Sigmoid colon (tissue), 3 donors: ENCODE measurements around the gene MSLN.
"Not testable (repeated sequence)": the region's sequence is repeated elsewhere in the genome, so short reads cannot be mapped to it uniquely, and the experiment has no call there.

Experiments used
- POLR2A ChIP-seq, 2 donors: fragments of 450-650 bp; IDR thresholded peaks; one replicate each; pipeline ENCODE4 v1.6.1; 2016; ENCODE audit warnings: antibody characterized with exemption in 2 of 2, mild to moderate bottlenecking in 2 of 2, moderate library complexity in 2 of 2
- TF ChIP-seq, protein P1 (sequence below), 4 experiments: fragments of 450-650 bp in 3 of 4; fragments of 200-600 bp in 1 of 4; IDR thresholded peaks; one replicate each; pipeline ENCODE4 v1.5.1; 2016 to 2019; ENCODE audit warnings: antibody characterized with exemption in 4 of 4, mild to moderate bottlenecking in 3 of 4, moderate library complexity in 2 of 4

DNA sequence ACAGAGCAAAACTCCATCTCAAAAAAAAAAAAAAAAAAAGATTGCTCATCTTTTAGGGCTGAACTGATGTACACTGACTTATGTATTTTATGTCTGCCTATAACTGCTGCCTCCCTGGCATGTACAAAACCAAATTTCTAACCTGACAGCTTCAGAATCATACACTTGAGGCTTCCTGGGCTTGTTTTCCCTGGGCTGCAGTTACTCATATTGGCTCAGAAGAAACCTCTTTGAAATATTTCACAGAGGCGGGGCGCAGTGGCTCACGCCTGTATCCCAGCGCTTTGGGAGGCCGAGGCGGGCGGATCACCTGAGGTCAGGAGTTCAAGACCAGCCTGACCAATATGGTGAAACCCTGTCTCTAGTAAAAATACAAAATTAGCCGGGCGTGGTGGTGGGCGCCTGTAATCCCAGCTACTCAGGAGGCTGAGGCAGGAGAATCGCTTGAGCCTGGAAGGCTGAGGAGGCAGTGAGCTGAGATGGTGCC is 6.4 kb upstream of the MSLN start:
- TF ChIP-seq, protein P1, sequence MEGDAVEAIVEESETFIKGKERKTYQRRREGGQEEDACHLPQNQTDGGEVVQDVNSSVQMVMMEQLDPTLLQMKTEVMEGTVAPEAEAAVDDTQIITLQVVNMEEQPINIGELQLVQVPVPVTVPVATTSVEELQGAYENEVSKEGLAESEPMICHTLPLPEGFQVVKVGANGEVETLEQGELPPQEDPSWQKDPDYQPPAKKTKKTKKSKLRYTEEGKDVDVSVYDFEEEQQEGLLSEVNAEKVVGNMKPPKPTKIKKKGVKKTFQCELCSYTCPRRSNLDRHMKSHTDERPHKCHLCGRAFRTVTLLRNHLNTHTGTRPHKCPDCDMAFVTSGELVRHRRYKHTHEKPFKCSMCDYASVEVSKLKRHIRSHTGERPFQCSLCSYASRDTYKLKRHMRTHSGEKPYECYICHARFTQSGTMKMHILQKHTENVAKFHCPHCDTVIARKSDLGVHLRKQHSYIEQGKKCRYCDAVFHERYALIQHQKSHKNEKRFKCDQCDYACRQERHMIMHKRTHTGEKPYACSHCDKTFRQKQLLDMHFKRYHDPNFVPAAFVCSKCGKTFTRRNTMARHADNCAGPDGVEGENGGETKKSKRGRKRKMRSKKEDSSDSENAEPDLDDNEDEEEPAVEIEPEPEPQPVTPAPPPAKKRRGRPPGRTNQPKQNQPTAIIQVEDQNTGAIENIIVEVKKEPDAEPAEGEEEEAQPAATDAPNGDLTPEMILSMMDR (IDR thresholded peaks at IDR 0.05): not testable (repeated sequence)
- TF ChIP-seq POLR2A (IDR thresholded peaks at IDR 0.05): not testable (repeated sequence)
